Mammary epithelial cell (primary cell): ENCODE measurements around the gene CEP120.

Experiments used
- CTCF ChIP-seq, 2 donors: IDR thresholded peaks in 1 of 2; conservative IDR thresholded peaks in 1 of 2; 2 replicates each; pipeline ENCODE4 v1.5.1; 2011 to 2012; ENCODE audit warnings: inconsistent platforms in 2 of 2, low read length in 2 of 2, mild to moderate bottlenecking in 2 of 2, control low read depth in 1 of 2, low read depth in 1 of 2; ENCODE audit not compliant: insufficient read depth in 1 of 2; ENCODE audit errors: extremely low read depth in 1 of 2
- EZH2 ChIP-seq: IDR thresholded peaks from 2 replicates; pipeline ENCODE4 v1.6.1; 2012; ENCODE audit warnings: low read length, inconsistent platforms, borderline replicate concordance

- TF ChIP-seq CTCF (conservative IDR thresholded peaks at IDR 0.05 in 1 of 2, IDR thresholded peaks at IDR 0.05 in 1 of 2; ENCODE audit: extremely low read depth in 1 of 2, insufficient read depth in 1 of 2, low read depth in 1 of 2, low read length in 2 of 2) (no peak), EZH2 (no peak)
These were observed 48.2 kb upstream of the CEP120 start for GRCh38 chr5:123471385-123471784.
